SK-N-MC (cell line): ENCODE results near the gene XPA.

ENCODE experiments used
- DNase-seq: peaks from one replicate; pipeline ENCODE4 v3.0.0-alpha.2; 2011; ENCODE audit warnings: low read depth, low spot score
- H3K27ac ChIP-seq: fragments of 200-600 bp; sonication (generic); 2 replicates; pipeline ENCODE4 v1.5.1; 2016; ENCODE audit warnings: mixed run types
- H3K36me3 ChIP-seq: fragments of 200-600 bp; sonication (generic); 2 replicates; pipeline ENCODE4 v1.6.1; 2017; ENCODE audit warnings: antibody characterized with exemption, low read length, mixed read lengths; ENCODE audit not compliant: insufficient read depth
- H3K4me3 ChIP-seq: fragments of 200-600 bp; sonication (generic); 2 replicates; pipeline ENCODE4 v1.5.1; 2016
- H3K9ac ChIP-seq: fragments of 200-600 bp; sonication (generic); 2 replicates; pipeline ENCODE4 v1.8.0; 2017; ENCODE audit warnings: mixed run types, mixed read lengths; ENCODE audit not compliant: insufficient read length
- H3K9me3 ChIP-seq: fragments of 200-600 bp; sonication (generic); 2 replicates; pipeline ENCODE4 v1.6.1; 2017; ENCODE audit warnings: low read depth, mild to moderate bottlenecking, antibody characterized with exemption, low read length, moderate library complexity, mixed read lengths
- EZH2 ChIP-seq: fragments of 200-600 bp; sonication (generic); IDR thresholded peaks from one replicate; pipeline ENCODE4 v1.6.1; 2017; ENCODE audit warnings: antibody characterized with exemption
- FOXP2 ChIP-seq: optimal IDR thresholded peaks from 2 replicates; pipeline ENCODE3; 2011; ENCODE audit warnings: mild to moderate bottlenecking, moderate library complexity; ENCODE audit not compliant: insufficient read depth; ENCODE audit errors: extremely low read length, control extremely low read depth
- POLR2AphosphoS5 ChIP-seq: IDR thresholded peaks from 2 replicates; pipeline ENCODE4 v1.6.1; 2012; ENCODE audit warnings: mild to moderate bottlenecking, low read depth, low read length, borderline replicate concordance

XPA gene

DNA sequence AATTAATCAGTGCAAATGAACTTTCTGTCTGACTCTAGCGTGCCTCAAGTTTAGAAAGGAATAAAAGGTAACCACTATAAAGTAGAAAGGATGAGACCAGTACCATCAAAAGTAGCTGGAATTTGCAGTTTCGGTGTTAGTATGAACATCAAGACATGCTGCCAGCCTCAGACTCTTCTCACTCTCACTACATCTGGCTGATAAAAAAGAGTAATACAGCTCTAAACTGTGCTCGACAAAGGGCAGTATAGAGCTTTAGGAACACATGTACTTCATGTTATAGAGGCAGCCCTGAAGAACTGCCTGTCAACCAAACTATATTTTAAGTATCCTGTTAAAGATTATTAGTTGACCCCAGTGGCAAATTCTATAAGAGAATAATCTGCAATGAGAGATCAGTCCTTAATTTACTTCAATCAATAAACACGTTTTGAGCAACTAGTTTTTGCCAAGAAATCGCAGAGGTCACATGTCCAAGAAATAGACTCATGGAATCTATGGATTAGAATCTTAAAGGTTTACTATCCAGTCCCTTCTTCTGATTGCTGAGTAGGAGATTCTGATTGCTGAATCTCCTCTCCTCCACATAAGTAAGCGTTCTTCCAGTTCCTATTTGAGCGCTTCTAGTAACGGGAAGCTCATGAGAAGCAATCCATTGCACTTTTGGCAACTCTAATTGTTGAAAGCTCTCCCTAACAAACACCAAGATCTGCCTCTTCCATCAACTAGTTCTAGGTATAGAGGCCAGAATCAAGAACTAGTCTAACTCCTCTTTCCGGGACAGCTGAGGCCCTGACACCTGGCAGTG, 941 bp downstream of the XPA start:
- TF ChIP-seq FOXP2 (no peak), EZH2 (no peak)

GRCh38 chr9:97695390-97695789, 1.8 kb downstream of the XPA start:
- no peak for DNase-seq
- H3K9me3 ChIP-seq, result no peaks in the 10 kb centered on the region
- no peak overlapping the region for H3K27ac ChIP-seq
- H3K9ac ChIP-seq, result peak overlapping the region; percentile 89
- H3K4me3 ChIP-seq, result peak overlapping the region; percentile 98
- H3K36me3 ChIP-seq, result peaks cover 21% of the 10 kb centered on the region
- TF ChIP-seq FOXP2 (no peak), EZH2 (no peak), POLR2AphosphoS5 (no peak)

More for the DNA sequence above, 941 bp downstream of the XPA start:
- Histone ChIP-seq H3K9ac (peak overlapping the region; percentile 89), H3K9me3 (no peaks in the 10 kb centered on the region), H3K36me3 (peaks cover 14% of the 10 kb centered on the region), H3K27ac (no peak overlapping the region), H3K4me3 (peak overlapping the region; percentile 98)
- no peak for DNase-seq

GRCh38 chr9:97694769-97695168, 2.4 kb downstream of the XPA start:
- peak overlapping the region; percentile 13; the same call in 1 of the 2 replicates for H3K4me3 ChIP-seq
- TF ChIP-seq POLR2AphosphoS5 (no peak), EZH2 (no peak), FOXP2 (no peak)
- no peak overlapping the region for H3K9ac ChIP-seq
- H3K27ac ChIP-seq, result no peak overlapping the region
- no peak for DNase-seq
- peaks cover 25% of the 10 kb centered on the region for H3K36me3 ChIP-seq
- H3K9me3 ChIP-seq, result no peaks in the 10 kb centered on the region

DNA sequence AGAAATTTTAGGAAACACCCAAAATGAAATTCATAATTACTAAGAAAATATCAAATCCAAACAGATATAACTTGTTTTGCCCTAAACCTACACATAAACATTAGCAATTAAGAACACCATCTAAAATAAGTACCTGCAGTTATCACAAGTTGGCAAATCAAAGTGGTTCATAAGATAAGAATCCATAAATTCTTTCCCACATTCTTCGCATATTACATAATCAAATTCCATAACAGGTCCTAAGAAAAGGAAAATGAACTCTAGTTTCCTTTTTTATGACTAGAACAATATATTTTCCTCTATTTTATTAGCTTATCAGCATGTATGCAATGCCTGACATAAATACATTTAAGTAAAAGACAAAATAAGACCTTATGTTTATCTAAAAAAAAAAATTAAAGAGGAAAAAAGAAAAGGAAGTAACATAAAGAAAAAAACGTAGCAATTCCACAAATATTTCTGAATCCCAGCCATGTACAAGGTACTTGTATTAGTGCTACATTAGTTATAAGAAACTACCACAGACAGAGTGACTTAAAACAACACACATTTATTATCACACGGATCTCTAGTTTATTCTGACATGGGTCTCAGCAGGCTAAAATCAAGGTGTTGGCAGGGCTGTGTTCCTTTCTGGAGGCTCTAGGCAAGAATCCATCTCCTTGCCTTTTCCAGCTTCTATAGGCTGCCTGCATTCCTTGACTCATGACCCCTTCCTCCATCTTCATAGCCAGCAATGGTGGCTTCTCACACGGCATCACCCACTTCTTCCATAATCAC, 7.5 kb downstream of the XPA start:
- Histone ChIP-seq H3K27ac (peak overlapping the region; percentile 44; the same call in 1 of the 2 replicates), H3K4me3 (no peak overlapping the region), H3K9me3 (no peaks in the 10 kb centered on the region), H3K9ac (no peak overlapping the region), H3K36me3 (peaks cover 42% of the 10 kb centered on the region)
- DNase-seq, result no peak
- TF ChIP-seq EZH2, result no peak
- TF ChIP-seq POLR2AphosphoS5, result no peak
- TF ChIP-seq FOXP2, result no peak

- DNase-seq, result no peak
- Histone ChIP-seq H3K4me3 (no peak overlapping the region), H3K9me3 (no peaks in the 10 kb centered on the region), H3K9ac (no peak overlapping the region), H3K36me3 (peaks cover 49% of the 10 kb centered on the region), H3K27ac (no peak overlapping the region)
- TF ChIP-seq POLR2AphosphoS5, result no peak
Observed at GRCh38 chr9:97688654-97689053, 8.5 kb downstream of the XPA start.

- Histone ChIP-seq H3K36me3 (peaks cover 51% of the 10 kb centered on the region), H3K9ac (no peak overlapping the region), H3K27ac (no peak overlapping the region), H3K4me3 (no peak overlapping the region), H3K9me3 (no peaks in the 10 kb centered on the region)
- TF ChIP-seq POLR2AphosphoS5, result no peak
- TF ChIP-seq EZH2, result no peak
- no peak for TF ChIP-seq FOXP2
- DNase-seq, result no peak
Observed at GRCh38 chr9:97682242-97682641, 14.9 kb downstream of the XPA start.

- H3K9ac ChIP-seq, result no peak overlapping the region
- no peak for DNase-seq
- no peak overlapping the region for H3K4me3 ChIP-seq
- TF ChIP-seq EZH2, result no peak
- TF ChIP-seq FOXP2, result no peak
- TF ChIP-seq POLR2AphosphoS5, result no peak
- H3K27ac ChIP-seq, result no peak overlapping the region
- H3K9me3 ChIP-seq, result no peaks in the 10 kb centered on the region
- peaks cover 77% of the 10 kb centered on the region for H3K36me3 ChIP-seq
Observed at GRCh38 chr9:97675655-97676054, 21.5 kb downstream of the XPA start.

DNA sequence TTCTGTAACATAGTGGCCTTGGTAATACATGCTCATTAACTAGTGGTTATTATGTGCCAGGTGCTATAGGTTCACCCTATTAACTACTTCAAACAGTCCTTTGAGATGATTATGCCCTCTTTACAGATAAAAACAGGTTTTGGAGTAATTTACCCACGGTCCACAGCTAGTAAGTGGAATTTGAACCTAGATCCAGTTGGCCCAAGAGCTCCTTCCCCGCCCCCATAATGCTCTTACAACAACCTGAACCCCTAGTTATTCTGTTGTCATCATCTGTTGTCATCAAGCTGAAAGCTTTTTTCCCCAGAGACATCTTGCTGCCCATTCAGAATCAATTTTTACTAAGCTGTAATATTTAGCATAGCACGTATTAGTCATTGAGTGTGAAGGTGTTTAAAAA, 23.2 kb downstream of the XPA start:
- DNase-seq, result no peak
- H3K36me3 ChIP-seq, result peaks cover 91% of the 10 kb centered on the region
- no peak overlapping the region for H3K27ac ChIP-seq
- H3K9ac ChIP-seq, result no peak overlapping the region
- TF ChIP-seq EZH2 (no peak), POLR2AphosphoS5 (no peak), FOXP2 (no peak)
- H3K9me3 ChIP-seq, result no peaks in the 10 kb centered on the region
- H3K4me3 ChIP-seq, result no peak overlapping the region
